HG02870 (cell line): Measurements from ENCODE around the gene FHIP1A.
"Not testable (repeated sequence)": the region's sequence is repeated elsewhere in the genome, so short reads cannot be mapped to it uniquely, and the experiment has no call there.

Experiments used
- ATAC-seq: cut with Tn5 transposase; IDR thresholded peaks from one replicate; pipeline ENCODE4 v1.9.1; 2021; ENCODE audit warnings: mild to moderate bottlenecking, moderate library complexity; ENCODE audit not compliant: unreplicated experiment

Gene FHIP1A

GRCh38 chr4:151408630-151409469 is at the start of gene FHIP1A:
Gene FHIP1A, plus strand, starts transcription at chr4:151409176. Its CDS starts 157,084 bp downstream, at chr4:151566260.
- peak; percentile 81 for ATAC-seq

- ATAC-seq = no peak
These were observed 49.4 kb upstream of the FHIP1A start for GRCh38 chr4:151359576-151359975.

- ATAC-seq = no peak
These were observed 47.9 kb upstream of the FHIP1A start for GRCh38 chr4:151361126-151361525.

GRCh38 chr4:151361966-151362365 is 47.0 kb upstream of the FHIP1A start:
- no peak for ATAC-seq

GRCh38 chr4:151362404-151363164 is 46.4 kb upstream of the FHIP1A start:
- peak; percentile 99 for ATAC-seq

GRCh38 chr4:151376540-151376939 is 32.4 kb upstream of the FHIP1A start:
- no peak for ATAC-seq

- no peak for ATAC-seq
These were observed 19.7 kb upstream of the FHIP1A start for GRCh38 chr4:151389311-151389710.

- not testable (repeated sequence) for ATAC-seq
These were observed 19.2 kb upstream of the FHIP1A start for GRCh38 chr4:151389799-151390198.

GRCh38 chr4:151395873-151396272 is 13.1 kb upstream of the FHIP1A start:
- ATAC-seq = no peak

GRCh38 chr4:151400343-151400742 is 8.6 kb upstream of the FHIP1A start:
- no peak for ATAC-seq

- no peak for ATAC-seq
These were observed 7.2 kb upstream of the FHIP1A start for GRCh38 chr4:151401739-151402138.

GRCh38 chr4:151402145-151402865 is 6.7 kb upstream of the FHIP1A start:
- ATAC-seq = no peak

- no peak for ATAC-seq
These were observed 5.3 kb upstream of the FHIP1A start for GRCh38 chr4:151403656-151404055.

- ATAC-seq = not testable (repeated sequence)
These were observed 4.2 kb upstream of the FHIP1A start for GRCh38 chr4:151404802-151405201.

- ATAC-seq = no peak
These were observed 2.0 kb upstream of the FHIP1A start for GRCh38 chr4:151407018-151407417.

- ATAC-seq = peak; percentile 85
These were observed 1.3 kb upstream of the FHIP1A start for GRCh38 chr4:151407466-151408379.

GRCh38 chr4:151408380-151408629 is 671 bp upstream of the FHIP1A start:
- peak; percentile 1 for ATAC-seq

GRCh38 chr4:151409470-151410313 is 716 bp downstream of the FHIP1A start:
- no peak for ATAC-seq

GRCh38 chr4:151415978-151416377 is 7.0 kb downstream of the FHIP1A start:
- no peak for ATAC-seq

- no peak for ATAC-seq
These were observed 8.2 kb downstream of the FHIP1A start for GRCh38 chr4:151417164-151417571.
